ENCODE measurements around the gene PHLDA3. TPM values are rescaled to one million over a fixed set of nuclear protein-coding genes. Genes with fewer than 3 reads are reported as not detected.

PHLDA3 gene
- total RNA-seq, 2 experiments from 2014 or later = 2.2 to 3.5 TPM

DNA sequence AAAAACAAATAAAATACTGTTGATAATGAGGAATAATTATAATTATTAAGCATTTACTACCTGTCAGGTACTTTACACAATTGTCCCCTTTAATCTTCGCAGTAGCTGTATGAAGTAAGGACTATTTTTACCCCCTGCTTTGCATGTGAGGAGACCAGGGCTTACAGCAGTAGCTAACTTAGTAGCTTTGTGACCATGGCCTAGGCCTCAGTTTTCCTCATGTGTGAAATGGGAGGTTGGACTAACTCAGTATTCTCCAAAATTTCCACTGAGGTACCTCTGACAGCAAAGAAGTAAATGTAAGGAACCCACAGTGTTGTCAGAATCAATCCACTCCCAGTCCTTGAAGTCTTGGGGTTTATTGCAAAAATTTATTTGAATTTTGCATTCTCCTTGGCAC, 41.7 kb upstream of the PHLDA3 start:
- H3K27ac Mint-ChIP-seq = no peak overlapping the region
- ChIA-PET CTCF (interaction anchor here (0.6 to 6.6 kb wide), 4 partner anchors 9 to 343 kb away, joined by 3 to 216 read pairs (median 48); no protein-coding TSS in a partner anchor), POLR2A (no interaction called here)
- no peaks in the 10 kb centered on the region for H3K9me3 Mint-ChIP-seq (ENCODE audit: low read depth)
- DNase-seq = no peak
- H3K4me1 Mint-ChIP-seq = peaks cover 18% of the 10 kb centered on the region
- no peak overlapping the region for H3K4me3 Mint-ChIP-seq
- intact Hi-C loops (cut with DNase I, micrococcal nuclease) = no loop called here
- no peaks in the 10 kb centered on the region for H3K27me3 Mint-ChIP-seq
- peaks cover 7% of the 10 kb centered on the region for H3K36me3 Mint-ChIP-seq (ENCODE audit: low read depth)
- no peak for ATAC-seq

DNA sequence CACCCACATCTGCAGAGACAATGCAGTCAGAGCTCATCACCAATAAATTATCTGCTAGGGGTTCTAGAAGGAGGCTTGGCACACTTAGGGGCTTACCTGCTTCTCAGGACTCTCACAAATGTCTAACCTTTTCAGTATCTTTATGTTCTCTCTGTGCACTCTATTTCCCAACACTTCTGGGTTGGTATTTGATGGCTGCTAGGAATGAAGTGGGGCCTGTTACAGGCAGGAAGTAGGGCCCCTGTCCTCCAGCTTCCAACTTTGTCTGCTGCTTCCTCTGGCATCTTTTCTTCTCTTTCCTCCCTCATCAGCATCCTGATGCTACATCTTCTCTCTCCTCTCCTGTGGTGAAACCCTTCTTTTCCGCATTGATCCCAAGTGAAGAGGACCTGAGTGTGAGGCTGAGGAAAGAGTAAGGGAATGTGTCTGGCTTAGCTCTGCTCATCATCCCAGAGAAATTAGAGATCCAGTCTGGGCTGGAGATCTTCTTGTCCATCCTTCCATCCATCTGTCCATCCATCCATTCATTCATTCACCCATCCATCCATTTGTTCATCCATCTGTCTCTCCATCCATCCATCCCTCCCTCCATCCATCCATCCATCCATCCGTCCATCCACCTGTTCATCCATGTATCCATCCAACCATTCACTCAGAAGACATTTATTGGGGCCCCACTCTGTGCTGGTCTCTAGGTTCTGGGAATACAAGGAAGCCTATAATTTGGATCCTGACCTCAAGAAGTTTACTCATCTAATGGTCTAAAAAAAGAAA, 40.8 kb upstream of the PHLDA3 start:
- no peak overlapping the region for H3K4me3 Mint-ChIP-seq
- ChIA-PET CTCF (interaction anchor here (0.7 to 6.6 kb wide), 4 partner anchors 8 to 344 kb away, joined by 3 to 216 read pairs (median 48); no protein-coding TSS in a partner anchor), POLR2A (interaction anchor here (0.5 kb wide), 1 partner anchor 329 kb away, joined by 5 read pairs; no protein-coding TSS in a partner anchor)
- ATAC-seq (no peak), DNase-seq (no peak)
- H3K9me3 Mint-ChIP-seq (ENCODE audit: low read depth) = no peaks in the 10 kb centered on the region
- H3K36me3 Mint-ChIP-seq (ENCODE audit: low read depth) = peaks cover 5% of the 10 kb centered on the region
- intact Hi-C loops (cut with DNase I, micrococcal nuclease) = loop anchor here in 1 of 2 experiments (5.0 to 10.0 kb wide), 2 partner anchors 492 to 635 kb away; partner anchors contain the start of gene ARL8A
- no peaks in the 10 kb centered on the region for H3K27me3 Mint-ChIP-seq
- H3K27ac Mint-ChIP-seq = no peak overlapping the region
- H3K4me1 Mint-ChIP-seq = peaks cover 24% of the 10 kb centered on the region

GRCh38 chr1:201508809-201509208, 39.8 kb upstream of the PHLDA3 start:
- intact Hi-C loops (cut with DNase I, micrococcal nuclease) = loop anchor here in 1 of 2 experiments (5.0 to 10.0 kb wide), 2 partner anchors 492 to 636 kb away; partner anchors contain the start of gene ARL8A

DNA sequence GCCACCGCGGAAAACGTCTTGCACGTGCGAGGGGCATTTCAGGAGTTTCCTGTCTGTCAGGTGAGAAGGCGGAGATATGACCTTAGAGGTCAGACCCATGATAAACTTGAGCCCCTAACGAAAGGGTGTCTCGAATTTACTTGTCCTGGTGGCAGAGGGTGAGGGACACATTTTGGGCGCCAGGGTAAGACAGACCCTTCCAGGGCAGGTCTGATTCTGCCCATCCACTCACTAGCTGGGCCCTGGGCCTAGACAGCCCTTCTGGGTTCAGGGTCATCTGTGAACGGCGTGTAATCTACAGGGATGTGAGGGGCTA, 38.3 kb upstream of the PHLDA3 start:
- DNase-seq (no peak), ATAC-seq (peak; percentile 16)
- H3K9me3 Mint-ChIP-seq (ENCODE audit: low read depth) = no peaks in the 10 kb centered on the region
- intact Hi-C loops (cut with DNase I, micrococcal nuclease) = loop anchor here in 1 of 2 experiments (1.0 to 10.0 kb wide), 6 partner anchors 25 to 637 kb away; partner anchors contain the start of genes ARL8A, IPO9 and TMEM9
- CTCF ChIA-PET = interaction anchor here (0.5 to 3.7 kb wide), 8 partner anchors 8 to 484 kb away, joined by 3 to 43 read pairs (median 4); no protein-coding TSS in a partner anchor
- H3K27me3 Mint-ChIP-seq = no peaks in the 10 kb centered on the region
- H3K4me1 Mint-ChIP-seq = peaks cover 31% of the 10 kb centered on the region
- H3K27ac Mint-ChIP-seq = peak overlapping the region; percentile 85
- peaks cover 1% of the 10 kb centered on the region for H3K36me3 Mint-ChIP-seq (ENCODE audit: low read depth)
- H3K4me3 Mint-ChIP-seq = peak overlapping the region; percentile 91
- POLR2A ChIA-PET = no interaction called here

More at GRCh38 chr1:201508809-201509208, 39.8 kb upstream of the PHLDA3 start:
- Mint-ChIP-seq H3K27me3 (no peaks in the 10 kb centered on the region), H3K27ac (no peak overlapping the region), H3K4me1 (peaks cover 27% of the 10 kb centered on the region), H3K9me3 (ENCODE audit: low read depth) (no peaks in the 10 kb centered on the region), H3K4me3 (no peak overlapping the region), H3K36me3 (ENCODE audit: low read depth) (peaks cover 1% of the 10 kb centered on the region)
- DNase-seq (no peak), ATAC-seq (no peak)
- POLR2A ChIA-PET = no interaction called here
- CTCF ChIA-PET = interaction anchor here (2.4 to 6.6 kb wide), 3 partner anchors 7 to 61 kb away, joined by 9 to 216 read pairs (median 94); no protein-coding TSS in a partner anchor

GRCh38 chr1:201506557-201507359, 37.8 kb upstream of the PHLDA3 start, which contains the start of gene CSRP1:
Gene CSRP1, minus strand, starts transcription at chr1:201507123. Its CDS starts 10,820 bp downstream, at chr1:201496303.
- Mint-ChIP-seq H3K27ac (peak within 1 kb of the TSS; percentile 89), H3K4me3 (peak within 1 kb of the TSS; percentile 91), H3K4me1 (peaks cover 31% of the 10 kb centered on the region), H3K9me3 (ENCODE audit: low read depth) (no peaks in the 10 kb centered on the region), H3K36me3 (ENCODE audit: low read depth) (peaks cover 1% of the 10 kb centered on the region), H3K27me3 (no peaks in the 10 kb centered on the region)
- DNase-seq (peak; percentile 92), ATAC-seq (peak; percentile 94)
- intact Hi-C loops (cut with DNase I, micrococcal nuclease) = loop anchor here in 1 of 2 experiments (1.0 to 10.0 kb wide), 6 partner anchors 24 to 638 kb away; partner anchors contain the start of genes ARL8A, IPO9 and TMEM9
- CTCF ChIA-PET = interaction anchor here (0.5 to 3.7 kb wide), 9 partner anchors 9 to 484 kb away, joined by 3 to 43 read pairs (median 3); no protein-coding TSS in a partner anchor
- POLR2A ChIA-PET = no interaction called here

DNA sequence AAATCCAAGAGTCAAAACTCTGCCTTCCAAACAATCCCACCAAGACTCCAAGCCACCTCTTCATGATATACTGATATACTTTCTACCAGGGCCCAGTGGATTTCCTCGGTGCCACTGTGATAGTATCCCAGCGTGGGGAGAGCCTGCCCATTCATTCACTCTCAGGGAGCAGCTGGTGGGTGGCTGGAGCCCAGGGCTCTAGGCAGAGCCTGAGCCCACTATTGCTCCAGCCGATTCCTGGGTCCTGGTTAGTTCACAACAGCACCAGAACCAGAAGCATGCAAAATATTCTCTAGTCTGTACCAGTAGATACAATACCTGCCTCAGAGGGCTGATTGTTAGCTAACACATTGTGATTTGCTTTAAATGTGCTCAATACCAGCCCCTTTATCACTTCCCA, 37.1 kb upstream of the PHLDA3 start:
- ATAC-seq (no peak), DNase-seq (no peak)
- POLR2A ChIA-PET = no interaction called here
- no peaks in the 10 kb centered on the region for H3K9me3 Mint-ChIP-seq (ENCODE audit: low read depth)
- peak overlapping the region; percentile 91 for H3K4me3 Mint-ChIP-seq
- CTCF ChIA-PET = interaction anchor here (0.6 to 3.7 kb wide), 6 partner anchors 10 to 58 kb away, joined by 3 to 43 read pairs (median 4); no protein-coding TSS in a partner anchor
- peaks cover 1% of the 10 kb centered on the region for H3K36me3 Mint-ChIP-seq (ENCODE audit: low read depth)
- peaks cover 31% of the 10 kb centered on the region for H3K4me1 Mint-ChIP-seq
- peak overlapping the region; percentile 89 for H3K27ac Mint-ChIP-seq
- no peaks in the 10 kb centered on the region for H3K27me3 Mint-ChIP-seq
- intact Hi-C loops (cut with DNase I, micrococcal nuclease) = loop anchor here in 1 of 2 experiments (5.0 to 10.0 kb wide), 2 partner anchors 489 to 639 kb away; partner anchors contain the start of gene ARL8A

GRCh38 chr1:201505503-201505890, 36.5 kb upstream of the PHLDA3 start:
- Mint-ChIP-seq H3K36me3 (ENCODE audit: low read depth) (peaks cover 1% of the 10 kb centered on the region), H3K4me3 (peak overlapping the region; percentile 91), H3K4me1 (peaks cover 31% of the 10 kb centered on the region), H3K27ac (peak overlapping the region; percentile 15), H3K9me3 (ENCODE audit: low read depth) (no peaks in the 10 kb centered on the region), H3K27me3 (no peaks in the 10 kb centered on the region)
- ChIA-PET POLR2A (no interaction called here), CTCF (interaction anchor here (0.6 to 8.1 kb wide), 6 partner anchors 6 to 57 kb away, joined by 3 to 94 read pairs (median 4); no protein-coding TSS in a partner anchor)
- intact Hi-C loops (cut with DNase I, micrococcal nuclease) = loop anchor here in 1 of 2 experiments (5.0 to 10.0 kb wide), 2 partner anchors 488 to 639 kb away; partner anchors contain the start of gene ARL8A
- ATAC-seq = no peak
- DNase-seq = no peak

- ATAC-seq (no peak), DNase-seq (no peak)
- intact Hi-C loops (cut with DNase I, micrococcal nuclease) = loop anchor here in 1 of 2 experiments (5.0 to 10.0 kb wide), 2 partner anchors 488 to 640 kb away; partner anchors contain the start of gene ARL8A
- H3K9me3 Mint-ChIP-seq (ENCODE audit: low read depth) = no peaks in the 10 kb centered on the region
- POLR2A ChIA-PET = no interaction called here
- CTCF ChIA-PET = interaction anchor here (0.6 to 8.1 kb wide), 6 partner anchors 7 to 794 kb away, joined by 3 to 94 read pairs (median 6); no protein-coding TSS in a partner anchor
- peak overlapping the region; percentile 15 for H3K27ac Mint-ChIP-seq
- no peaks in the 10 kb centered on the region for H3K27me3 Mint-ChIP-seq
- H3K4me3 Mint-ChIP-seq = peak overlapping the region; percentile 91
- H3K36me3 Mint-ChIP-seq (ENCODE audit: low read depth) = peaks cover 1% of the 10 kb centered on the region
- H3K4me1 Mint-ChIP-seq = peaks cover 31% of the 10 kb centered on the region
These were observed 36.0 kb upstream of the PHLDA3 start for GRCh38 chr1:201504799-201505502.

GRCh38 chr1:201504179-201504631, 35.2 kb upstream of the PHLDA3 start:
- POLR2A ChIA-PET = no interaction called here
- Mint-ChIP-seq H3K9me3 (ENCODE audit: low read depth) (no peaks in the 10 kb centered on the region), H3K4me1 (peaks cover 31% of the 10 kb centered on the region), H3K27ac (no peak overlapping the region), H3K4me3 (no peak overlapping the region), H3K36me3 (ENCODE audit: low read depth) (peaks cover 1% of the 10 kb centered on the region), H3K27me3 (no peaks in the 10 kb centered on the region)
- intact Hi-C loops (cut with DNase I, micrococcal nuclease) = loop anchor here in 1 of 2 experiments (10.0 kb wide), 1 partner anchor 641 kb away; the partner anchor contains the start of gene ARL8A
- no peak for DNase-seq
- CTCF ChIA-PET = interaction anchor here (0.5 to 8.1 kb wide), 5 partner anchors 8 to 599 kb away, joined by 5 to 94 read pairs (median 6); no protein-coding TSS in a partner anchor
- ATAC-seq = no peak

Measured in activated CD4-positive, alpha-beta T cell treated with anti-CD3 and anti-CD28 coated beads for 36 hours (primary cell).